ENCODE measurements around the gene TFF3.

The TFF3 gene

GRCh38 chr21:42301371-42302075, 13.7 kb downstream of the TFF3 start:
- TF ChIP-seq, protein P1, sequence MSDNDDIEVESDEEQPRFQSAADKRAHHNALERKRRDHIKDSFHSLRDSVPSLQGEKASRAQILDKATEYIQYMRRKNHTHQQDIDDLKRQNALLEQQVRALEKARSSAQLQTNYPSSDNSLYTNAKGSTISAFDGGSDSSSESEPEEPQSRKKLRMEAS (IDR thresholded peaks at IDR 0.05; ENCODE audit: low read depth, low read length), result no peak
- TF ChIP-seq CTCF (IDR thresholded peaks at IDR 0.05; ENCODE audit: low read depth, low read length), result no peak
- DNase-seq (ENCODE audit: low read depth), result no peak
- no peak overlapping the region for H3K4me3 ChIP-seq (ENCODE audit: low read depth, low read length)

DNA sequence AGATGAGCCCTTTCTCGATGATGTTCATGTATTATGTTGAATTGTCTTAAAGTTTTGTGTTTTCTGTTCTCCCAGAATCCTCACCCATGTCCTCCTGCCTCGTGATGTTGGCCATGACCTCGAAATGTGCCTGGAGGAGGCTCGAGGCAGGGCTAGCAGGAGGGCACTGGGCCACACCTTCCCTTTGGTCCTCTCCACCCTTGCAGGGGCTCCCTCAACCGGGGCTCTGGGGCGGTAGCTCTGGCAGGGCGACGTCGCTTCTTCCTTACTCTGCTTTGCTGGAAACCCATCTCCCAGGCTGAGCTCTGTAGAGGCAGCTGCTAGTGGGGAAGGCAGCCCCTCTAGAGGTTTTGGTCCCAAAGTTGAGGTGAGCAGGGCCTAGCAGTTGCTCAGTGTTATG, 14.3 kb downstream of the TFF3 start:
- DNase-seq (ENCODE audit: low read depth), result no peak
- no peak overlapping the region for H3K4me3 ChIP-seq (ENCODE audit: low read depth, low read length)
- TF ChIP-seq POLR2A (IDR thresholded peaks at IDR 0.05; ENCODE audit: extremely low read depth, insufficient read length) (no peak), CTCF (IDR thresholded peaks at IDR 0.05; ENCODE audit: low read depth, low read length) (no peak), MYC (IDR thresholded peaks at IDR 0.05; ENCODE audit: low read depth, low read length) (no peak)
- TF ChIP-seq, protein P1 (IDR thresholded peaks at IDR 0.05; ENCODE audit: low read depth, low read length), result no peak

DNA sequence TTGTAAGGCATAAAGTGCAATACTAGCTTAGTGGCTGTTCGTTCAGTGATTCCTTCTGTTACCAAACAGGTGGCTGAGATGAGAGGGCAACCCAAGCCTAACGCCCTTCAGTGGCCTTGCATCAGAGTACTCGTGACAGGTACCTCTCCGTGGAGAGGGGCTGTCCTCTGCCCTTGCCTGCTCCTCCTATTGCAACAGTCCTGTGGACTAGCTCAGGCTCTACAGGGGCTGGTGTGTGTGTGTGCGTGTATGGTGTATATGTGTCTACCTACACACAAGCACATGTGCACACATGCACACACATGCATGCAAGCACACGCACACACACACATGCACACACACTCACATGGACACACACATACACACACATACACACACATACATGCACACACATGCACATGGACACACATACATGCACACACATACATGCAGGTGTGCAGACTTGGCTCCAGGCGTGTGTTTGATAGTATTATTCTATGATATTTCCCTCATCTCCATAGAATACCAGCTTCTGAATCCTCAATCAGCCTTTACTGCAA, 15.1 kb downstream of the TFF3 start:
- no peak for DNase-seq (ENCODE audit: low read depth)
- no peak overlapping the region for H3K4me3 ChIP-seq (ENCODE audit: low read depth, low read length)
- TF ChIP-seq MYC (IDR thresholded peaks at IDR 0.05; ENCODE audit: low read depth, low read length) (no peak), POLR2A (IDR thresholded peaks at IDR 0.05; ENCODE audit: extremely low read depth, insufficient read length) (no peak), CTCF (IDR thresholded peaks at IDR 0.05; ENCODE audit: low read depth, low read length) (no peak)
- TF ChIP-seq, protein P1 (IDR thresholded peaks at IDR 0.05; ENCODE audit: low read depth, low read length), result no peak

DNA sequence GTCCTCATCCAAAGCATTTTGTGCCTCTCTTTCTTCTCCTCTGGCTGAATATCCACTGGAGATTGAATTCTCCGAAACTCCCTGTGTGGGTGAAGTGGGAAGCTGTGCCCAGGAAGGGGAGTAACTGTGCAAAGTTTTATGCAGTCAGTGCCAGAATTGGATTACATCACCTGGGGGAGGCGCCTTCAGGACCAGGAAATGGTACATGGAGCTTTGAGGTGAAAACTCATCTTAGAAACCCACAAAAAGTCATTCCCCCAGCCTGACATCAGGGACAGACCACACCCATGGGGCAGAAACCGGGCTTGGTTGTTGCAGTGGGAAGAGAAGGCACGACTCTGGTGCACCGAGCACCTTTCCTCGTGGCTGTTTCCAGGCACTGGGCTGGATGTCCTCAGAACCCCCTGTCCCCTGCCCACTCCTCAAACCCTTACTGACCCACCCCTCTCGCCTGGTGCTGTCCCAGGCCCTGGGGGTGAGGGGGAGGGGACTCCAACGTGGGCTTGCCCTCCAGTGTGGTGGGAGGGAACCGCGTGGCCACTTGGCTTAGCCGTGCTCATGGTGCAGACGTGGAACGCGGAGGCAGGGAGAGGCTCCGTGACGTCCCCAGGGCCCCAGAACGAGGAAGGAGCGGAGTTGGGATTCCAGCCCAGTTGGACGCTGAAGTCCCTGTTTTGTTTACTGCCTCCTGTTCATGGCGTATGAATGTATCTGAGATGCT, 15.7 kb downstream of the TFF3 start:
- no peak overlapping the region for H3K4me3 ChIP-seq (ENCODE audit: low read depth, low read length)
- TF ChIP-seq CTCF (IDR thresholded peaks at IDR 0.05; ENCODE audit: low read depth, low read length) (no peak), POLR2A (IDR thresholded peaks at IDR 0.05; ENCODE audit: extremely low read depth, insufficient read length) (no peak), MYC (IDR thresholded peaks at IDR 0.05; ENCODE audit: low read depth, low read length) (no peak)
- TF ChIP-seq, protein P1 (IDR thresholded peaks at IDR 0.05; ENCODE audit: low read depth, low read length), result no peak
- peak; percentile 46 for DNase-seq (ENCODE audit: low read depth)

DNA sequence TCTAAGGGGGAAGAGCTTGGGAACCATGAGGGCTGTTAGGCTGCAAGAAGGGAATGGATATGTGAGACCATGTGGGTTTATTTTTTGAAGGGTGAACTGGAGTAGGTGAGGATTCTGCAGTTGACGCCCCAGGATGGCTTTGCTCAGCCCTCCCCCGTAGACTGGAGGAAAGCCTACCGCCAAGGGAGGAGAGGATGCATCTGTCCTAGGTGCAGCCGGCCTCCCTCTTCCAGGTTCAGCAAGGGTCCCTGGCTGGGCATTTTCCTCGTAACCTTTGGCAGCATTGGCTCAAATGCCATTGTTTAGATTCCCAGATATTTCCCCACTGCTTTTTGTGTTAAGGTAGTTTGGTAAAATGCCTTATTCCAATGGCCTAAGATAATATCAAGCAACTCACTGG, 16.6 kb downstream of the TFF3 start:
- TF ChIP-seq MYC (IDR thresholded peaks at IDR 0.05; ENCODE audit: low read depth, low read length), result no peak
- TF ChIP-seq CTCF (IDR thresholded peaks at IDR 0.05; ENCODE audit: low read depth, low read length), result no peak
- no peak for TF ChIP-seq POLR2A (IDR thresholded peaks at IDR 0.05; ENCODE audit: extremely low read depth, insufficient read length)
- TF ChIP-seq, protein P1 (IDR thresholded peaks at IDR 0.05; ENCODE audit: low read depth, low read length), result no peak
- no peak overlapping the region for H3K4me3 ChIP-seq (ENCODE audit: low read depth, low read length)
- no peak for DNase-seq (ENCODE audit: low read depth)
